Central memory CD8-positive, alpha-beta T cell (primary cell): ENCODE results near the gene HINT1.
A peak's percentile ranks its signal among the peaks of the same experiment; 100 is the strongest.

Experiments
- ATAC-seq: fragments of 150-1000 bp; cut with Tn5 transposase; replicated peaks from 2 replicates; pipeline ENCODE4 v1.10.0; 2022; ENCODE audit warnings: mild to moderate bottlenecking, moderate FRiP score, moderate number of reproducible peaks; ENCODE audit not compliant: poor library complexity, severe bottlenecking; ENCODE audit errors: extremely low read depth
- DNase-seq, 2 donors: peaks; one replicate each; pipeline ENCODE4 v3.0.0; 2021; ENCODE audit warnings: low spot score in 2 of 2
- H3K27ac Mint-ChIP-seq: one replicate; pipeline ENCODE4 v1.8.0; 2022; ENCODE audit warnings: low read depth, mild to moderate bottlenecking, moderate library complexity, mixed read lengths
- H3K27me3 Mint-ChIP-seq: one replicate; pipeline ENCODE4 v1.8.0; 2022; ENCODE audit warnings: mixed read lengths
- H3K36me3 Mint-ChIP-seq: one replicate; pipeline ENCODE4 v1.8.0; 2022; ENCODE audit warnings: mild to moderate bottlenecking, moderate library complexity, mixed read lengths; ENCODE audit not compliant: insufficient read depth
- H3K4me1 Mint-ChIP-seq: one replicate; pipeline ENCODE4 v1.8.0; 2022; ENCODE audit warnings: mixed read lengths
- H3K4me3 Mint-ChIP-seq: one replicate; pipeline ENCODE4 v1.8.0; 2022; ENCODE audit warnings: mild to moderate bottlenecking, moderate library complexity, mixed read lengths
- H3K9me3 Mint-ChIP-seq: one replicate; pipeline ENCODE4 v1.8.0; 2022; ENCODE audit warnings: mixed read lengths

The HINT1 gene

DNA sequence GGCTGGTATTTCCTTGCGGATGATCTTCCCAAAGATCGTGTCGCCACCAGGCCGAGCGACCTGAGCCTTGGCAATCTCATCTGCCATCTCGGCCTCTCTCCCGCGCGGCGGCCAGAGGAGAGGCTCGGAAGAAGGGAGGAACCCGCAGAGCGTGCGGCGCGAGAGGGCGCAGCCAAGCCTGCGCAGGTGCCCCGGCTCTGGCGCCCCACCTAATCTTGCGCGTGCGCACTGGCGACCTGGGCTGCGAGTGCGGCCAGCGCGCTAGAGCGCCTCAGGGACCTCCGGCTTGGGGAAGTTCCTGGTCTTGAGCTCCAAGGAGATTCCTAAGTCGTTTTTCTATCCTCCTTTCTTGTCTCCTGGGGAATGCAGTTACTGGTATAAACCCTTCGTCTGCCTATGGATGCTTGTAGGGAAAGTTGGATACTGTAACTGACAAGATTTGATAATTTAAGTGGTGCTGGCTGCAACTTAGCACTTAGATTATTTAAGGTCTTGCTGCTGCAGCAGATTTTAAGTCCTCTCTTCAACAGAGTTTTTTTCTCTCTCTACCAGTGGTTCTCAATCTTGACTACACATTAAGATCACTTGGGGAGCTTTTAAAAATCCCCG is at the start of gene HINT1:
Gene HINT1 (minus strand): TSS at position 138 of the 609 bp plus-strand sequence. CDS start 51 bp downstream, at position 87.
- ATAC-seq (peak; percentile 83), DNase-seq (peak; percentile 80 to 86)
- Mint-ChIP-seq H3K27me3 (no peaks in the 10 kb centered on the region), H3K9me3 (no peaks in the 10 kb centered on the region), H3K27ac (peak within 1 kb of the TSS; percentile 80), H3K4me1 (peaks cover 42% of the 10 kb centered on the region), H3K36me3 (peaks cover 45% of the 10 kb centered on the region), H3K4me3 (peak within 1 kb of the TSS; percentile 90)

DNA sequence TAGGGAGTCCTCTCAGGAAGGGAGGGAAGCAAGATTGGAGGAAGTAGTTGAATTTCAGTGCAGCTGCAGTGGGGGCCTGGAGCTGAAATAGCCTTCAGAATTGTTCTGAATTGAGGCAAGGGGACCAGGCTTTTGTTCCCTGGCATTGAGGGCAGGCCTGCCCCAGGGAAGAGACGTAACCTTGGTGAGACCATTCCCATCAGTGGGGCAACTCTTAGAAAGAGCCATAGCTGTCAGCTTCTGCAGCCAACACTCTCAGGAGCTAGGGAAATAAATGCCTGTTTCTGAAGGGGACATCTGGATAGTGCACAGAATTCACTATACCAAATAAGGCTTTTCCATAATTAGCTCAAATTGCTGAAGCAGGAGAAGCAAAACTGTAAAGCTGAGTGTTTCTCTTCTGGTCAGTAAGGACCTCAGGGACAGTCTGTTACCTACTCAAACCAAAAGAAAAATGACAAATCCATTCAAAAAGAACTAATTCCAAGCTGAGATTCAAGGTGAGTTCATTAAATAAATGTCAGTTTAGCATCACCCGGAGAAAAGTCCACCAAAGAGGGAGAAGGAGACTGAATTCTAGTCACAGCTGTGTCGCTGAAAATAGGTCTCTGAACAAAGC is 49.7 kb upstream of the HINT1 start:
- H3K4me1 Mint-ChIP-seq, result peaks cover 36% of the 10 kb centered on the region
- no peak for ATAC-seq
- H3K4me3 Mint-ChIP-seq, result no peak overlapping the region
- H3K27me3 Mint-ChIP-seq, result no peaks in the 10 kb centered on the region
- no peak for DNase-seq
- peaks cover 9% of the 10 kb centered on the region for H3K36me3 Mint-ChIP-seq
- H3K9me3 Mint-ChIP-seq, result no peaks in the 10 kb centered on the region
- H3K27ac Mint-ChIP-seq, result no peak overlapping the region

DNA sequence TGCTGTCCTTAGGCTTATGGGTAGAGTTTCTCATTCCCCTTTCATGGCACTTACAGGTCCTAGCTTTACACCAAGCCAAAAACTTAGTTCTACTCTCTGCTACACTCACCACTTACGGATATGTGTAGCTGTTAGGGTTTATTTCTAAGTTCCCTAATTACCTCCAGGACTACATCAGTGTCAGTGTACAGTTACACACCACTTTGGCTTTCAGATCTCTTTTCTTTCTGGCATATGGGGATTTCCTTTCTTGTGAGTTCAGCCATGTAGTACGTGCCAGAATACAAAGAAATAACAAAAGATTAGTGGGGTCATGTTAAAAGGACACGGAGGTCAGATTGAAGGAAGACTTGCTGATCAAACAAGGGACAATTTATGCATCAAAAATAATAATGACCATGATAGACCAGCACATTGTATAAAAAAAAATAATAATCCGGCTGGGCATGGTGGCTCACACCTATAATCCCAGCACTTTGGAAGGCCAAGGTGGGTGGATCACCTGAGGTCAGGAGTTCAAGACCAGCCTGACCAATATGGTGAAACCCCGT is 47.5 kb upstream of the HINT1 start:
- Mint-ChIP-seq H3K4me1 (peaks cover 46% of the 10 kb centered on the region), H3K36me3 (peaks cover 11% of the 10 kb centered on the region)
- ATAC-seq, result no peak

DNA sequence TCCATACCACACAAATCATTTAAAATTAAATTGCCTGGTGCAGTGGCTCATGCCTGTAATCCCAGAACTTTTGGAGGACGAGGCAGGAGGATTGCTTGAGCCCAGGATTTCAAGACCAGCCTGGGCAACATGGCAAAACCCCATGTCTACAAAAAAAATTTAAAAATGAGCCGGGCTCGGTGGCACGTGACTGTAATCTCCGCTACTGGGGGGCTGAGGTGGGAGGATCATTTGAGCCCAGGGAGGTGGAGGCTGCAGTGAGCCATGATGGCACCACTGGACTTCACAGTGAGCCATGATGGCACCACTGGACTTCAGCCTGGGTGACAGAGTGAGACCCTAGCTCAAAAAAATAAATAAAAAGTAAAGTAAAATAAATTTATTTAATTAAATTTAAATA is 46.6 kb upstream of the HINT1 start:
- no peaks in the 10 kb centered on the region for H3K27me3 Mint-ChIP-seq
- no peak for DNase-seq
- H3K36me3 Mint-ChIP-seq, result peaks cover 12% of the 10 kb centered on the region
- ATAC-seq, result no peak
- H3K27ac Mint-ChIP-seq, result peak overlapping the region; percentile 95
- no peaks in the 10 kb centered on the region for H3K9me3 Mint-ChIP-seq
- H3K4me1 Mint-ChIP-seq, result peaks cover 48% of the 10 kb centered on the region
- H3K4me3 Mint-ChIP-seq, result no peak overlapping the region

More for the DNA sequence above, 47.5 kb upstream of the HINT1 start:
- no peaks in the 10 kb centered on the region for H3K27me3 Mint-ChIP-seq
- no peak for DNase-seq
- peak overlapping the region; percentile 1 for H3K27ac Mint-ChIP-seq
- H3K9me3 Mint-ChIP-seq, result no peaks in the 10 kb centered on the region
- H3K4me3 Mint-ChIP-seq, result no peak overlapping the region

DNA sequence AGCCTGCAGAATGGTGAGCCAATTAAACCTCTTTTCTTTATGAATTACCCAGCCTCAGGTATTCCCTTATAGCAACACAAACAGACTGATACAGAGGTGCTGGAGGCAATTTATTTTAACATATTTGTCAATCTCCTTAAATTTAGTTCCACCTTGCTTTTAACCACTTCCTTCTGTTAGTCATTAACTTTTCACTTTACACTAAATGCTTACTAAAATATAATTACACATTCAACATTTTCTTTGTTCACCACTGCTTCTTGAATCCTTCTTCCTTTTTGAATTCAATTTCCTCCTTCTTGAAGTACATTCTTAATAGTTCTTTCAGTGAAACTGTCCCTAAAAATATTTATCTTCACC is 45.1 kb upstream of the HINT1 start:
- ATAC-seq (no peak), DNase-seq (no peak)
- peaks cover 11% of the 10 kb centered on the region for H3K36me3 Mint-ChIP-seq
- peak overlapping the region; percentile 95 for H3K27ac Mint-ChIP-seq
- peaks cover 51% of the 10 kb centered on the region for H3K4me1 Mint-ChIP-seq
- H3K9me3 Mint-ChIP-seq, result no peaks in the 10 kb centered on the region
- no peaks in the 10 kb centered on the region for H3K27me3 Mint-ChIP-seq
- peak overlapping the region; percentile 73 for H3K4me3 Mint-ChIP-seq

DNA sequence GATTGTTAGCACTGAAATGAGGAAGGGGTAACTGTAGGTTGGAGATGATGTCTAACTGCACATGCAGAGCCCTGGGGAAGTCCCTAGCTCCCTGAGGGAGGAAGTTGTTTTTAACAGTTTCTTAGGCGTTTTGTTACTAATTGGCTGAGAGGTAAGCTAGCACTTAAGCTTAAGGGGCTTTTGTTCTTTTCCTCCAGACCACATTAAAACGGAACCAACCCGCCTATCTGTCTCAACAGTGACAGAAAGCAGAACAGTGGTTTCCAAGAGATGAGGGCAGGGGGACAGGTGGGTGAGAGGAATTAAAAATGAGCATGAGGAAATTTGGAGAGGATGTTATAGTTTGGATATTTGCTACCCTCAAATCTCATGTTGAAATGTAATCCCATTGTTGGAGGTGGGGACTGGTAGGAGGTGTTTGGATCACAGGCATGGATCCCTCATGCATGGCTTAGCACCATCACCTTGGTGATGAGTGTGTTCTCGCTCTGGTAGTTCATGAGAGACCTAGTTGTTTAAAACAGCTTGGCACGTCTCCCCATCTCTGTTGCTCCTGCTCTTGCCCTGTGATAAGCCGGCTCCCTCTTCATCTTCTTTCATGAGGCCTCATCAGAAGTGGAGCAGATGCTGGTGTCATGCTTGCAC is 44.6 kb upstream of the HINT1 start:
- DNase-seq (peak; percentile 18 to 70), ATAC-seq (peak; percentile 96)
- Mint-ChIP-seq H3K4me1 (peaks cover 46% of the 10 kb centered on the region), H3K9me3 (no peaks in the 10 kb centered on the region), H3K4me3 (peak overlapping the region; percentile 73), H3K27me3 (no peaks in the 10 kb centered on the region), H3K27ac (peak overlapping the region; percentile 95), H3K36me3 (peaks cover 11% of the 10 kb centered on the region)

DNA sequence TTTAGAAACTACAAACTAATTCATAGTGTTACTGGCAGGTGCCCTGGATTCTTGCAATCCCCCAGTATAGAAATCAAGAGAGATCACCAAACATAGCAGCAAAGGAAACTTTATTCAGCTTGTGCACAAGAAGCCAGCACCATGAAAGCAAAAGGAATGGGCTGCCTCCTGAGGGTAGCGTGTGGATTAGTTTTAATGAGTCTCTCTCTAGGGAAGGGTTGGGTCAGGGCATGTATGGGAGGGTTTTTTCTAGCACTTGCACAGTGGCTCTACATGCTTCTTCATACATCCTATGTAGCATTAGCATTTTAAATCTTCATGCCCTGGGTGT is 44.1 kb upstream of the HINT1 start:
- ATAC-seq (no peak), DNase-seq (no peak)
- Mint-ChIP-seq H3K27ac (peak overlapping the region; percentile 95), H3K4me3 (peak overlapping the region; percentile 73), H3K36me3 (peaks cover 11% of the 10 kb centered on the region), H3K9me3 (no peaks in the 10 kb centered on the region), H3K27me3 (no peaks in the 10 kb centered on the region), H3K4me1 (peaks cover 42% of the 10 kb centered on the region)

DNA sequence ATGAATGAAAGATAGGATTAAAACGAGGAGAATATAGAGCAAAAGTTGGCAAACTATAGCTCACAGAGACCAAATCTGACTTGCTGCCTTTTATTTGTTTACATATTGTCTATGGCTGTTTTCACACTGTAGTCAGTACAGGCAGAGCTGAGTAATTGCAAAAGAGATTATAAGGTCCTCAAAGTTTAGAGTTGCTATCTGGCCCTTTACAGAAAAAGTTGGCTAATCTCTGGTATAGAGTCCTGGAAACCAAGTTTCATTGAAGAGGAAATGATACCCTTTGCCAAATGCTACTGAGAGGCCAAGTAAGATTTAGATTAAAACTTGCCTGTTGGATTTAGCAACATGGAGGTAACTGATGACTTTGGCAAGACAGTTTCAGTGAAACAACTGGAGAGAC is 41.7 kb upstream of the HINT1 start:
- no peak for ATAC-seq

DNA sequence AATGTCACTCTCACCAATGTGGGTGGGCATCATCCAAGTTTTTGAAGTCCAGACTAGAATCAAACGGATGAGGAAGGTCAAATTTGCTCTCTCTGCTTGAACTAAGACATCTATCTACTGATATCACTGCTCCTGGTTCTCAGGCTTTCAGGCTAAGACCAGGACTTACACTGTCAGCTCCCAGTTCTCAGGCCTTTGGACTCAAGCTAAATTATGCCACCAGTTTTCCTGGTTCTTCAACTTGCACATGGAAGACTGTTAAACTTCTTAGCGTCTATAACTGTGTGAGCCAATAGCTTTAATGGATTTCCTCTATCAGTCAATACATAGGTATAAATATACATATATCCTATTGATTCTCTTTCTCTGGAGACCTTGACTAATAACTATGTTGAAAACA is 41.0 kb upstream of the HINT1 start:
- no peak overlapping the region for H3K4me3 Mint-ChIP-seq
- H3K36me3 Mint-ChIP-seq, result peaks cover 11% of the 10 kb centered on the region
- no peaks in the 10 kb centered on the region for H3K27me3 Mint-ChIP-seq
- H3K27ac Mint-ChIP-seq, result peak overlapping the region; percentile 68
- peaks cover 29% of the 10 kb centered on the region for H3K4me1 Mint-ChIP-seq
- ATAC-seq (no peak), DNase-seq (no peak)
- H3K9me3 Mint-ChIP-seq, result no peaks in the 10 kb centered on the region

More for the DNA sequence above, 41.7 kb upstream of the HINT1 start:
- no peak for DNase-seq
- Mint-ChIP-seq H3K4me1 (peaks cover 33% of the 10 kb centered on the region), H3K4me3 (no peak overlapping the region), H3K9me3 (no peaks in the 10 kb centered on the region), H3K27ac (peak overlapping the region; percentile 68), H3K36me3 (peaks cover 11% of the 10 kb centered on the region), H3K27me3 (no peaks in the 10 kb centered on the region)

DNA sequence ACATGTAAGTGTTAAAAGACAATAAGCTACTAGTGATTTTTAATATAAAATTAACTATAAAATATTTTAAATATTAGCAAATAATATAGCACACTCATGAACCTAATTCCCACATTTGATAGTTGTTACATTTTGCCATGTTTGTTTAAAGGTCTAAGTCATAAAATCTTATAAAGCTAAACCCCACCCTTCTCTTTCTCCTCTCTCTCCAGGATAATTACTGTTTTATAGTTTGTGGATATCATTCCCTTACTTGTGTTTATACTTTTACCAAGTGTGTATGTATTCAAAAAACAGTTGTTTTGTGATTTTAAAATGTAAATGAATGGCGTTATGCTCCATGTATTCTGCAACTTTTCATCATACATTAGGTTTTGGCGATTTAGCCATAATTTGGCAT is 39.9 kb upstream of the HINT1 start:
- Mint-ChIP-seq H3K27me3 (no peaks in the 10 kb centered on the region), H3K27ac (no peak overlapping the region), H3K9me3 (no peaks in the 10 kb centered on the region), H3K4me1 (peaks cover 18% of the 10 kb centered on the region), H3K4me3 (no peak overlapping the region), H3K36me3 (peaks cover 6% of the 10 kb centered on the region)
- DNase-seq (no peak), ATAC-seq (no peak)

DNA sequence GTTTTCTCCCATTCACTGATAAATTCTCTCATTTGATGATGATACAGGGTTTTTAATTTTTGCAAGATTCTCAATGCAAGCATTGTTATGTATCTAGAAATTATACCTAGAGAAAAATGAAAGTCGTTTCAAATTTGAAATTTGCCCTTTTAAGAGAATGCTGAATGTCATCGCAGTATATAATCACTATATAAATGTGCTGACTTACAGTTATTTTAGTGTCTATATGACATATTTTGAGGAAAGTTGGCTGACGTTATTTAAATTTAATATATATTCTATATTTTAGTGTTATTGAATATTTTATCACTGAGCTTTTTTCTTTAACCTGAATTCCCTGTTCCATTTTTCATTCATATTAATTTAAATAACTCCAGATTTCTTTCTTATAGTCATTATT is 35.5 kb upstream of the HINT1 start:
- Mint-ChIP-seq H3K27me3 (no peaks in the 10 kb centered on the region), H3K36me3 (peaks cover 7% of the 10 kb centered on the region), H3K4me3 (no peak overlapping the region), H3K4me1 (no peaks in the 10 kb centered on the region), H3K27ac (no peak overlapping the region), H3K9me3 (no peaks in the 10 kb centered on the region)
- ATAC-seq (no peak), DNase-seq (no peak)

DNA sequence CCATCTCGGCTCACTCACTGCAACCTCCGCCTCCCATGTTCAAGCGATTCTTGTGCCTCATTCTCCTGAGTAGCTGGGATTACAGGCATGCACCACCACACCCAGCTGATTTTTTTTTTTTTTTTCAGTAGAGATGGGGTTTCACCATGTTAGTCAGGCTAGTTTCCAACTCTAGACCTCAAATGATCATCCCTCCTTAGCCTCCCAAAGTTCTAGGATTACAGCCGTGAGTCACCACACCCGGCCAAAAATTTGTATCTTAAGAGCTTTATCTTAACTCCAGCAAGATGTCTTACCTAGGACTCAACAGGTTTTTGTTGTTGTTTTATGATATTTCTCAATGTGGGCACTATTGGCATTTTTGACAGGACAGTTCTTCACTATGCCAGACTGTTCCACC is 33.6 kb upstream of the HINT1 start:
- no peaks in the 10 kb centered on the region for H3K4me1 Mint-ChIP-seq
- H3K27ac Mint-ChIP-seq, result no peak overlapping the region

DNA sequence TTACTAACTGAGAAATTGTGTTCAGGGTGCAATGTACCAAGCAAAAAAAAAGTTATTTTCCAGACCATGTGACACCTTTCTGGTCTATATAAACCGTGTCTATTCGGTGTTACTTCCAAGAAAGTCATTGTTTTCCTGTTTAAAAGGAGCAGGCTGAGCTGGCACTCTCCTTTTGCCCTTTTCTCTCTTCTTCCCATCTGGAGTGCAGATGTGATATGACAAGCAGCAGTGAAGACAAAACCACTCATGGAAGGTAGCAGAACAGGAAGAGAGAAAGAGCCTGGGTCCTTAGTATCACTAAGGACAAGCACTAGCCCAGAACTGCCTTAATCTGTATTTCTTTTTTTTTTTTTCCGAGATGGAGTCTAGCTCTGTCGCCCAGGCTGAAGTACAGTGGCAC is 31.3 kb upstream of the HINT1 start:
- Mint-ChIP-seq H3K4me1 (no peaks in the 10 kb centered on the region), H3K4me3 (no peak overlapping the region), H3K9me3 (no peaks in the 10 kb centered on the region), H3K27ac (no peak overlapping the region), H3K36me3 (peaks cover 7% of the 10 kb centered on the region), H3K27me3 (no peaks in the 10 kb centered on the region)
- DNase-seq (no peak), ATAC-seq (no peak)

More for the DNA sequence above, 33.6 kb upstream of the HINT1 start:
- no peaks in the 10 kb centered on the region for H3K9me3 Mint-ChIP-seq
- H3K36me3 Mint-ChIP-seq, result peaks cover 7% of the 10 kb centered on the region
- H3K27me3 Mint-ChIP-seq, result no peaks in the 10 kb centered on the region
- ATAC-seq (no peak), DNase-seq (no peak)
- H3K4me3 Mint-ChIP-seq, result no peak overlapping the region
